ENCODE measurements around the gene GNG12. TPM values are rescaled to one million over a fixed set of nuclear protein-coding genes. Genes with fewer than 3 reads are reported as not detected.
A peak's percentile ranks its signal among the peaks of the same experiment; 100 is the strongest.

GNG12 gene
- total RNA-seq, 1 experiment from 2014 or later, result 14.3 TPM

- TF ChIP-seq CTCF (conservative IDR thresholded peaks at IDR 0.05), result no peak
- Histone ChIP-seq H4K5ac (ENCODE audit: insufficient read length, low read depth, low read length) (no peak overlapping the region), H3T11ph (ENCODE audit: low read length) (no peak overlapping the region), H3K79me2 (ENCODE audit: insufficient read depth, low read length) (no peaks in the 10 kb centered on the region), H3K9ac (ENCODE audit: extremely low read depth, insufficient read length, low read length) (no peak overlapping the region), H3K23me2 (ENCODE audit: insufficient read length, low read depth, low read length, poor library complexity, severe bottlenecking) (no peaks in the 10 kb centered on the region), H3K4me2 (ENCODE audit: insufficient read depth, insufficient read length, low read length) (no peak overlapping the region), H3K79me1 (ENCODE audit: insufficient read depth, low read depth, low read length, poor library complexity, severe bottlenecking) (no peaks in the 10 kb centered on the region), H2AK5ac (ENCODE audit: insufficient read length, low read length) (no peak overlapping the region), H4K20me1 (ENCODE audit: control insufficient read depth, insufficient read depth, insufficient read length) (no peaks in the 10 kb centered on the region), H2BK120ac (ENCODE audit: low read depth, low read length, poor library complexity, severe bottlenecking) (no peak overlapping the region), H2BK5ac (ENCODE audit: insufficient read length, low read length) (no peak overlapping the region), H3K23ac (ENCODE audit: insufficient read length, low read depth, low read length) (no peak overlapping the region), H4K91ac (ENCODE audit: insufficient read length, low read depth, low read length) (no peak overlapping the region), H3K18ac (ENCODE audit: insufficient read length, low read depth, low read length) (no peak overlapping the region), H3K27me3 (ENCODE audit: insufficient read depth, low read length) (no peaks in the 10 kb centered on the region), H3K4ac (ENCODE audit: low read depth, low read length) (no peak overlapping the region), H2BK15ac (ENCODE audit: low read depth, low read length) (no peak overlapping the region), H3K27ac (ENCODE audit: insufficient read length, low read depth, low read length) (no peak overlapping the region), H2BK20ac (ENCODE audit: low read depth, low read length, poor library complexity, severe bottlenecking) (no peak overlapping the region), H3K9me3 (ENCODE audit: control insufficient read depth, low read depth, low read length) (no peaks in the 10 kb centered on the region), H4K8ac (replicated peaks; ENCODE audit: insufficient read length, low read depth, low read length) (no peak overlapping the region), H3K14ac (ENCODE audit: insufficient read depth, low read length) (no peak overlapping the region), H2AFZ (ENCODE audit: low read length) (no peak overlapping the region), H3K56ac (ENCODE audit: insufficient read length, low read depth, low read length) (no peak overlapping the region), H3K4me1 (ENCODE audit: insufficient read depth, low read length) (no peaks in the 10 kb centered on the region; the same call in 1 of the 2 replicates), H2BK12ac (ENCODE audit: insufficient read length, low read depth, low read length) (no peak overlapping the region)
- Mint-ChIP-seq H3K4me1 (peaks cover 14 to 19% of the 10 kb centered on the region in 2 experiments), H3K9me3 (no peaks in the 10 kb centered on the region; a peak in 1 of 5 replicates), H3K36me3 (ENCODE audit: insufficient read depth in 1 of 3, low read depth in 3 of 3) (no peaks in the 10 kb centered on the region), H3K27ac (peak overlapping the region in 1 of 3 experiments; percentile 86; a peak in 1 of 7 replicates), H3K27me3 (ENCODE audit: low read depth) (no peaks in the 10 kb centered on the region), H3K4me3 (no peak overlapping the region)
- DNase-seq, result no peak
- no CpG with 5 or more reads among the region's 3 CpGs for WGBS (ENCODE audit: extremely low coverage, insufficient read length, low lambda C conversion rate)
Observed at GRCh38 chr1:67736750-67737149, 96.5 kb downstream of the GNG12 start.

Data from H9 (cell line).